GM10248 (cell line): ENCODE data around the gene NOS1.

Source experiments
- CTCF ChIA-PET: fragments of 300-600 bp; sonication (Branson Sonifier 250); formaldehyde crosslinking; extraction: SDS; loops from one replicate; lab custom pipeline; 2021; ENCODE audit warnings: antibody characterized with exemption; lab: Yijun Ruan, JAX
- POLR2A ChIA-PET: fragments of 350-650 bp; sonication (Branson Sonifier 250); formaldehyde crosslinking; extraction: SDS; loops from one replicate; lab custom pipeline; 2020; ENCODE audit warnings: antibody characterized with exemption; lab: Yijun Ruan, JAX
- DNase-seq: peaks from one replicate; pipeline ENCODE4 v3.0.0; 2012; ENCODE audit errors: extremely low spot score
- CTCF ChIP-seq: IDR thresholded peaks from 2 replicates; pipeline ENCODE4 v1.5.1; 2012; ENCODE audit warnings: mild to moderate bottlenecking, low read depth; ENCODE audit errors: extremely low read depth, missing control alignments, control extremely low read depth

The NOS1 gene

GRCh38 chr12:117313926-117314325 lies 47.5 kb downstream of the NOS1 start:
- no peak for DNase-seq

GRCh38 chr12:117312770-117313169 lies 48.7 kb downstream of the NOS1 start:
- ChIA-PET CTCF (no interaction called here), POLR2A (no interaction called here)
- no peak for DNase-seq
- TF ChIP-seq CTCF = no peak

More at GRCh38 chr12:117313926-117314325, 47.5 kb downstream of the NOS1 start:
- no peak for TF ChIP-seq CTCF
- CTCF ChIA-PET = interaction anchor here (1.2 kb wide), 1 partner anchor 30 kb away, joined by 3 read pairs; no protein-coding TSS in a partner anchor
- POLR2A ChIA-PET = no interaction called here

- CTCF ChIA-PET = interaction anchor here (1.7 kb wide), 1 partner anchor 57 kb away, joined by 6 read pairs; no protein-coding TSS in a partner anchor
- POLR2A ChIA-PET = no interaction called here
- no peak for DNase-seq
- no peak for TF ChIP-seq CTCF
These were observed 52.0 kb downstream of the NOS1 start for GRCh38 chr12:117309276-117309925.

- TF ChIP-seq CTCF = no peak
- CTCF ChIA-PET = no interaction called here
- no peak for DNase-seq
- POLR2A ChIA-PET = no interaction called here
These were observed 61.3 kb downstream of the NOS1 start for GRCh38 chr12:117300174-117300573.

- POLR2A ChIA-PET = no interaction called here
- CTCF ChIA-PET = no interaction called here
- DNase-seq = no peak
- TF ChIP-seq CTCF = no peak
These were observed 62.7 kb downstream of the NOS1 start for GRCh38 chr12:117298648-117299225.

- CTCF ChIA-PET = interaction anchor here (1.2 kb wide), 1 partner anchor 18 kb away, joined by 4 read pairs; no protein-coding TSS in a partner anchor
- POLR2A ChIA-PET = no interaction called here
- no peak for TF ChIP-seq CTCF
- no peak for DNase-seq
These were observed 63.2 kb downstream of the NOS1 start for GRCh38 chr12:117298191-117298590.
